ENCODE results near the gene LDB1.

LDB1 gene

GRCh38 chr10:102120142-102120990 lies at the start of gene LDB1:
Gene LDB1 (minus strand): TSS chr10:102120368. CDS start chr10:102120110, 258 bp downstream.
- DNase-seq (ENCODE audit: low spot score): peak; percentile 77

GRCh38 chr10:102167861-102168260 lies 47.7 kb upstream of the LDB1 start:
- no peak for DNase-seq (ENCODE audit: low spot score)

GRCh38 chr10:102163342-102163989 lies 43.3 kb upstream of the LDB1 start:
- DNase-seq (ENCODE audit: low spot score): no peak

GRCh38 chr10:102159831-102160230 lies 39.7 kb upstream of the LDB1 start:
- DNase-seq (ENCODE audit: low spot score): no peak

GRCh38 chr10:102159051-102159597 lies 39.0 kb upstream of the LDB1 start:
- no peak for DNase-seq (ENCODE audit: low spot score)

- no peak for DNase-seq (ENCODE audit: low spot score)
Observed at GRCh38 chr10:102157224-102157623, 37.1 kb upstream of the LDB1 start.

GRCh38 chr10:102154466-102155116 lies 34.4 kb upstream of the LDB1 start:
- no peak for DNase-seq (ENCODE audit: low spot score)

- DNase-seq (ENCODE audit: low spot score): no peak
Observed at GRCh38 chr10:102153093-102153620, 33.0 kb upstream of the LDB1 start.

GRCh38 chr10:102152545-102152890 lies 32.4 kb upstream of the LDB1 start:
- no peak for DNase-seq (ENCODE audit: low spot score)

- peak; percentile 99 for DNase-seq (ENCODE audit: low spot score)
Observed at GRCh38 chr10:102151774-102152544, 31.8 kb upstream of the LDB1 start, which contains the start of gene NOLC1. Gene NOLC1 (plus strand): TSS chr10:102152389. CDS start chr10:102152411, 22 bp downstream.

GRCh38 chr10:102150970-102151773 lies 31.0 kb upstream of the LDB1 start:
- no peak for DNase-seq (ENCODE audit: low spot score)

- no peak for DNase-seq (ENCODE audit: low spot score)
Observed at GRCh38 chr10:102148275-102148674, 28.1 kb upstream of the LDB1 start.

- DNase-seq (ENCODE audit: low spot score): no peak
Observed at GRCh38 chr10:102147561-102147960, 27.4 kb upstream of the LDB1 start.

- no peak for DNase-seq (ENCODE audit: low spot score)
Observed at GRCh38 chr10:102146971-102147428, 26.8 kb upstream of the LDB1 start.

GRCh38 chr10:102141583-102142107 lies 21.5 kb upstream of the LDB1 start:
- DNase-seq (ENCODE audit: low spot score): no peak

- no peak for DNase-seq (ENCODE audit: low spot score)
Observed at GRCh38 chr10:102140913-102141540, 20.9 kb upstream of the LDB1 start.

GRCh38 chr10:102140218-102140617 lies 20.1 kb upstream of the LDB1 start:
- no peak for DNase-seq (ENCODE audit: low spot score)

GRCh38 chr10:102139281-102140110 lies 19.3 kb upstream of the LDB1 start:
- no peak for DNase-seq (ENCODE audit: low spot score)

- DNase-seq (ENCODE audit: low spot score): no peak
Observed at GRCh38 chr10:102135956-102136526, 15.9 kb upstream of the LDB1 start.

Data from CD4-positive, alpha-beta T cell treated with Interleukin-15 for 4 hours (primary cell).